A673 (cell line): Measurements from ENCODE around the gene AP1S2. TPM values are rescaled to one million over a fixed set of nuclear protein-coding genes. Genes with fewer than 3 reads are reported as not detected.
"Not testable (repeated sequence)": the region's sequence is repeated elsewhere in the genome, so short reads cannot be mapped to it uniquely, and the experiment has no call there.

ENCODE experiments used
- BruUV-seq: library from RNA; stranded (reverse); fragments of 400-500 nt; replicated peaks from 2 replicates; lab custom pipeline; 2021; lab: Mats Ljungman, UMichigan
- CTCF ChIA-PET: fragments of 300-600 bp; sonication (Branson Sonifier 250); formaldehyde crosslinking; loops from one replicate; lab custom pipeline; 2022; ENCODE audit warnings: antibody characterized with exemption; lab: Charles Lee
- POLR2A ChIA-PET: fragments of 300-600 bp; sonication (Branson Sonifier 250); formaldehyde crosslinking; loops from one replicate; lab custom pipeline; 2022; ENCODE audit warnings: antibody characterized with exemption; ENCODE audit not compliant: low non-redundant PET; lab: Charles Lee
- DNase-seq: peaks from one replicate; pipeline ENCODE4 v3.0.0-alpha.2; 2015; ENCODE audit warnings: low spot score
- H3K27ac ChIP-seq: fragments of 200-600 bp; sonication (generic); 2 replicates; pipeline ENCODE4 v1.5.1; 2016; ENCODE audit warnings: mixed run types, low read depth, mild to moderate bottlenecking, mixed read lengths, antibody characterized with exemption, low read length; ENCODE audit not compliant: poor library complexity, severe bottlenecking
- H3K27me3 ChIP-seq: fragments of 200-600 bp; sonication (generic); replicated peaks from 2 replicates; pipeline ENCODE4 v1.6.1; 2017; ENCODE audit warnings: mixed run types, low read depth, mild to moderate bottlenecking, mixed read lengths, antibody characterized with exemption, low read length; ENCODE audit not compliant: insufficient read depth, poor library complexity
- H3K36me3 ChIP-seq: fragments of 200-600 bp; sonication (generic); 2 replicates; pipeline ENCODE4 v1.6.1; 2016; ENCODE audit warnings: mixed run types, mild to moderate bottlenecking, mixed read lengths, antibody characterized with exemption, low read length; ENCODE audit not compliant: insufficient read depth, poor library complexity, severe bottlenecking
- H3K4me1 ChIP-seq: fragments of 200-600 bp; sonication (generic); 2 replicates; pipeline ENCODE4 v1.6.1; 2017; ENCODE audit warnings: mixed run types, mild to moderate bottlenecking, mixed read lengths, antibody characterized with exemption, low read length; ENCODE audit not compliant: insufficient read depth, poor library complexity, severe bottlenecking
- H3K4me3 ChIP-seq: fragments of 200-600 bp; sonication (generic); 2 replicates; pipeline ENCODE4 v1.5.1; 2016; ENCODE audit warnings: low read depth, mixed run types, mild to moderate bottlenecking, mixed read lengths, low read length; ENCODE audit not compliant: poor library complexity, severe bottlenecking
- H3K9me3 ChIP-seq: fragments of 200-600 bp; sonication (generic); 2 replicates; pipeline ENCODE4 v1.6.1; 2016; ENCODE audit warnings: mixed run types, low read depth, mild to moderate bottlenecking, mixed read lengths, antibody characterized with exemption, low read length; ENCODE audit not compliant: poor library complexity, severe bottlenecking
- EZH2 ChIP-seq: fragments of 200-600 bp; sonication (generic); IDR thresholded peaks from 2 replicates; pipeline ENCODE4 v1.6.1; 2017; ENCODE audit warnings: borderline replicate concordance, low read depth, mild to moderate bottlenecking, mixed read lengths, antibody characterized with exemption, low read length; ENCODE audit not compliant: poor library complexity, severe bottlenecking
- intact Hi-C: fragments of 100-400 bp; cut with micrococcal nuclease; formaldehyde crosslinking; loops from one replicate; pipeline ENCODE4 v1.10.0; 2022; ENCODE audit not compliant: unreplicated experiment
- total RNA-seq: library from RNA; stranded (reverse); gene quantifications from 2 replicates; pipeline ENCODE4 v1.2.3, GENCODE V29; 2021
- TF ChIP-seq, protein P1 (sequence below): fragments of 300-800, 200-600 bp; sonication (generic); conservative IDR thresholded peaks from 2 replicates; pipeline ENCODE4 v1.5.1; 2017; ENCODE audit warnings: low read depth, mild to moderate bottlenecking, antibody characterized with exemption, low read length, moderate library complexity, mixed read lengths

AP1S2 gene
- total RNA-seq, 1 experiment from 2014 or later = 59.3 TPM

DNA sequence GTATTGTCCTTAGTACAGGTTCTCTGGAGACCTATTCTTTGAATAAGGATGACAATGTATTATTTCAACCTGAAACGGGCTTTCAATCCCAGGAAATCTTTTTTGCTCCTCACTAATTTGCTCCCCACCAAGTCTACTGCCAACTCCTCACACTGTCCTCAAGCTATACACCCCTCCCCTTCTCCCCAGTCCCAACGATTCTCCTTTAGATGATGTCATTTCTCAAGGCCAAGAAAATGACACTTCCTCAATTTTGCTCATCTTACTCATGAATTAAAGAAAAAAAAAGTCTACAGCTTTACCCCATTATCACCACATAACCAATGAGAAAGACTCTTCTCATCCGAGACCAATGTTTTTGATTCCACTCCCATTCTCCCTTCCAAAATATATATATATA, 20.6 kb downstream of the AP1S2 start:
- DNase-seq = no peak
- POLR2A ChIA-PET = no interaction called here
- TF ChIP-seq, protein P1, sequence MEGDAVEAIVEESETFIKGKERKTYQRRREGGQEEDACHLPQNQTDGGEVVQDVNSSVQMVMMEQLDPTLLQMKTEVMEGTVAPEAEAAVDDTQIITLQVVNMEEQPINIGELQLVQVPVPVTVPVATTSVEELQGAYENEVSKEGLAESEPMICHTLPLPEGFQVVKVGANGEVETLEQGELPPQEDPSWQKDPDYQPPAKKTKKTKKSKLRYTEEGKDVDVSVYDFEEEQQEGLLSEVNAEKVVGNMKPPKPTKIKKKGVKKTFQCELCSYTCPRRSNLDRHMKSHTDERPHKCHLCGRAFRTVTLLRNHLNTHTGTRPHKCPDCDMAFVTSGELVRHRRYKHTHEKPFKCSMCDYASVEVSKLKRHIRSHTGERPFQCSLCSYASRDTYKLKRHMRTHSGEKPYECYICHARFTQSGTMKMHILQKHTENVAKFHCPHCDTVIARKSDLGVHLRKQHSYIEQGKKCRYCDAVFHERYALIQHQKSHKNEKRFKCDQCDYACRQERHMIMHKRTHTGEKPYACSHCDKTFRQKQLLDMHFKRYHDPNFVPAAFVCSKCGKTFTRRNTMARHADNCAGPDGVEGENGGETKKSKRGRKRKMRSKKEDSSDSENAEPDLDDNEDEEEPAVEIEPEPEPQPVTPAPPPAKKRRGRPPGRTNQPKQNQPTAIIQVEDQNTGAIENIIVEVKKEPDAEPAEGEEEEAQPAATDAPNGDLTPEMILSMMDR = no peak
- TF ChIP-seq EZH2 = no peak
- intact Hi-C loops = no loop called here
- H3K27ac ChIP-seq = no peak overlapping the region
- BruUV-seq = no TSS peak
- no peaks in the 10 kb centered on the region for H3K9me3 ChIP-seq
- no peak overlapping the region for H3K4me3 ChIP-seq
- no peaks in the 10 kb centered on the region for H3K36me3 ChIP-seq
- CTCF ChIA-PET = no interaction called here
- H3K27me3 ChIP-seq = no peaks in the 10 kb centered on the region
- peaks cover 9% of the 10 kb centered on the region for H3K4me1 ChIP-seq

GRCh38 chrX:15831347-15831746, 23.3 kb downstream of the AP1S2 start:
- POLR2A ChIA-PET = not testable (repeated sequence)

DNA sequence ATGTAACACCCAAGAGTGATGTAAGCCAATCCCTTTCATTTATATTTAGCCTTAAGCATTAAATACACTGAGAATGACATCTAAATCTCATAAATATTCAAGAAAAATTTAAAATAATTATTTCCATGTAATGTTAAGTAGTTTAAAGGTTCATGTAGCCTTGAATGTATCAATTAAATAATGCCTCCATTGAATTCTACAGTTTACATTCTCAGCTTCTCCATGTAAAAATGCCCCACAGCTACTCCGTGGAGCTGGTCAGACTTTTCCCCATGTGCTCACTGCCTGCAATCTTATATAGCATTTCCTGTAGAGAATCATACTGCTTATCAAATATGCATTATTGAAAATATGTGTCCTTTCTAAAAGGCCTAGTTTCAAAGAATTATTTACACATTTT, 25.4 kb downstream of the AP1S2 start:
- Histone ChIP-seq H3K4me1 (peaks cover 11% of the 10 kb centered on the region), H3K27me3 (no peaks in the 10 kb centered on the region), H3K9me3 (no peaks in the 10 kb centered on the region), H3K4me3 (no peak overlapping the region), H3K27ac (peak overlapping the region; percentile 24), H3K36me3 (no peaks in the 10 kb centered on the region)
- intact Hi-C loops = no loop called here
- DNase-seq = no peak
- ChIA-PET POLR2A (no interaction called here), CTCF (no interaction called here)
- BruUV-seq = no TSS peak
- TF ChIP-seq EZH2 = no peak
- TF ChIP-seq, protein P1 = no peak

More at GRCh38 chrX:15831347-15831746, 23.3 kb downstream of the AP1S2 start:
- H3K4me1 ChIP-seq = peaks cover 11% of the 10 kb centered on the region
- H3K27me3 ChIP-seq, H3K9me3 ChIP-seq, H3K27ac ChIP-seq, BruUV-seq, CTCF ChIA-PET, H3K36me3 ChIP-seq, H3K4me3 ChIP-seq, DNase-seq, intact Hi-C loops: not testable (repeated sequence)

GRCh38 chrX:15825936-15826335, 28.7 kb downstream of the AP1S2 start:
- DNase-seq = no peak
- Histone ChIP-seq H3K9me3 (no peaks in the 10 kb centered on the region), H3K27ac (no peak overlapping the region), H3K27me3 (no peaks in the 10 kb centered on the region), H3K4me3 (no peak overlapping the region), H3K36me3 (peaks cover 24% of the 10 kb centered on the region), H3K4me1 (peaks cover 7% of the 10 kb centered on the region)
- no peak for TF ChIP-seq EZH2
- TF ChIP-seq, protein P1 = no peak
- intact Hi-C loops = no loop called here
- ChIA-PET CTCF (no interaction called here), POLR2A (no interaction called here)
- no TSS peak for BruUV-seq
